HCT116 (cell line): ENCODE data around the gene C4orf50. TPM values are rescaled to one million over a fixed set of nuclear protein-coding genes. Genes with fewer than 3 reads are reported as not detected.

ENCODE experiments used
- ATAC-seq: fragments of 200-7000 bp; cut with Tn5 transposase; 2 replicates; pipeline ENCODE4 v1.9.1; 2020; ENCODE audit warnings: mild to moderate bottlenecking, moderate library complexity
- BruUV-seq: library from RNA; stranded (reverse); fragments of 400-500 nt; replicated peaks from 2 replicates; lab custom pipeline; 2021; lab: Mats Ljungman, UMichigan
- CTCF ChIA-PET: fragments of 300-600 bp; sonication (Branson Sonifier 250); formaldehyde crosslinking; loops from one replicate; lab custom pipeline; 2021; ENCODE audit warnings: antibody characterized with exemption; lab: Charles Lee
- POLR2A ChIA-PET: fragments of 300-600, 350-600 bp; sonication (Branson Sonifier 250); formaldehyde crosslinking; loops from one replicate; lab custom pipeline; 2021; ENCODE audit warnings: antibody characterized with exemption; lab: Charles Lee
- RAD21 ChIA-PET, 2 experiments: fragments of 300-600 bp; sonication (Branson Sonifier 250); formaldehyde crosslinking; loops; one replicate each; lab custom pipeline; 2023; ENCODE audit warnings: low total read pairs in 2 of 2; ENCODE audit not compliant: uncharacterized antibody in 2 of 2, unreplicated experiment in 2 of 2, low non-redundant PET in 1 of 2; lab: Charles Lee
- DNase-seq: peaks from one replicate; pipeline ENCODE4 v3.0.0-alpha.2; 2010; ENCODE audit warnings: low read depth, low spot score
- H2AFZ ChIP-seq: fragments of 200-600 bp; shearing (Covaris generic), sonication (generic); 2 replicates; pipeline ENCODE4 v1.6.1; 2017; ENCODE audit warnings: low read depth, mixed run types, mixed read lengths, antibody characterized with exemption, low read length; ENCODE audit not compliant: poor library complexity, severe bottlenecking
- H3K27ac ChIP-seq: 2 replicates; pipeline ENCODE4 v1.5.1; 2012; ENCODE audit warnings: low read depth, low read length
- H3K27me3 ChIP-seq: fragments of 200-600 bp; sonication (generic); 2 replicates; pipeline ENCODE4 v1.6.1; 2016; ENCODE audit warnings: mixed run types, low read length, mixed read lengths; ENCODE audit not compliant: insufficient read depth
- H3K36me3 ChIP-seq, 2 experiments: fragments of 200-500 bp in 1 of 2; fragments of 200-600 bp in 1 of 2; sonication (Bioruptor generic) in 1 of 2; sonication (generic) in 1 of 2; 2 replicates each; pipeline versions ENCODE4 v1.5.1 to v1.6.1; 2014 to 2016; ENCODE audit warnings: low read length in 2 of 2, inconsistent platforms in 1 of 2, mixed read lengths in 1 of 2, mixed run types in 1 of 2; ENCODE audit not compliant: insufficient read depth in 2 of 2, control insufficient read depth in 1 of 2
- H3K4me1 ChIP-seq, 2 experiments: fragments of 200-600 bp in 1 of 2; sonication (generic) in 1 of 2; 2 replicates each; pipeline versions ENCODE4 v1.5.1 to v1.6.1; 2012 to 2017; ENCODE audit warnings: low read length in 2 of 2, inconsistent platforms in 1 of 2, mild to moderate bottlenecking in 1 of 2, mixed read lengths in 1 of 2, mixed run types in 1 of 2, moderate library complexity in 1 of 2; ENCODE audit not compliant: insufficient read depth in 2 of 2, control insufficient read depth in 1 of 2
- H3K4me2 ChIP-seq: fragments of 200-600 bp; sonication (generic); 2 replicates; pipeline ENCODE4 v1.6.1; 2017; ENCODE audit warnings: mixed run types, low read length, mixed read lengths
- H3K4me3 ChIP-seq, 2 experiments: fragments of 200-600 bp in 1 of 2; sonication (generic) in 1 of 2; replicated peaks in 1 of 2; 2 replicates each; pipeline ENCODE4 v1.5.1; 2011 to 2016; ENCODE audit warnings: low read length in 2 of 2, control low read depth in 1 of 2, low read depth in 1 of 2, mild to moderate bottlenecking in 1 of 2, mixed read lengths in 1 of 2, mixed run types in 1 of 2
- H3K79me2 ChIP-seq: fragments of 200-600 bp; sonication (generic); 2 replicates; pipeline ENCODE4 v1.6.1; 2017; ENCODE audit warnings: mild to moderate bottlenecking, mixed run types, low read length, moderate library complexity, mixed read lengths; ENCODE audit not compliant: insufficient read depth
- H3K9ac ChIP-seq: fragments of 200-600 bp; sonication (generic); 2 replicates; pipeline ENCODE4 v1.6.1; 2016; ENCODE audit warnings: low read length, mixed read lengths
- H3K9me2 ChIP-seq: fragments of 200-600 bp; sonication (generic), shearing (Covaris generic); 2 replicates; pipeline ENCODE4 v1.6.1; 2017; ENCODE audit warnings: mixed run types, mild to moderate bottlenecking, moderate library complexity; ENCODE audit not compliant: insufficient read depth
- H3K9me3 ChIP-seq, 2 experiments: fragments of 200-500 bp in 1 of 2; fragments of 200-600 bp in 1 of 2; sonication (Bioruptor generic) in 1 of 2; sonication (generic) in 1 of 2; 2 replicates each; pipeline ENCODE4 v1.6.1; 2014 to 2017; ENCODE audit warnings: low read length in 2 of 2, mixed read lengths in 2 of 2, inconsistent platforms in 1 of 2, low read depth in 1 of 2, mild to moderate bottlenecking in 1 of 2, mixed run types in 1 of 2, moderate library complexity in 1 of 2; ENCODE audit not compliant: control insufficient read depth in 1 of 2, insufficient read depth in 1 of 2
- H4K20me1 ChIP-seq: fragments of 200-600 bp; sonication (generic), shearing (Covaris generic); 2 replicates; pipeline ENCODE4 v1.6.1; 2017; ENCODE audit warnings: mixed run types, mild to moderate bottlenecking, moderate library complexity; ENCODE audit not compliant: insufficient read depth
- CBX3 ChIP-seq: IDR thresholded peaks from 2 replicates; pipeline ENCODE4 v1.6.1; 2012; ENCODE audit warnings: low read depth
- ELF1 ChIP-seq: IDR thresholded peaks from 2 replicates; pipeline ENCODE4 v1.6.1; 2012; ENCODE audit warnings: low read depth, borderline replicate concordance
- EZH2phosphoT487 ChIP-seq: fragments of 200-600 bp; IDR thresholded peaks from 2 replicates; pipeline ENCODE4 v1.6.1; 2018; ENCODE audit warnings: antibody characterized with exemption, borderline replicate concordance
- JUND ChIP-seq: IDR thresholded peaks from 2 replicates; pipeline ENCODE4 v1.6.1; 2012
- POLR2A ChIP-seq: IDR thresholded peaks from 2 replicates; pipeline ENCODE4 v1.7.0; 2011; ENCODE audit warnings: borderline replicate concordance; ENCODE audit not compliant: insufficient read depth, insufficient read length; ENCODE audit errors: extremely low read depth
- POLR2AphosphoS5 ChIP-seq: IDR thresholded peaks from 2 replicates; pipeline ENCODE4 v1.6.1; 2011; ENCODE audit warnings: mild to moderate bottlenecking, low read depth, low read length, moderate library complexity
- RAD21 ChIP-seq: IDR thresholded peaks from 2 replicates; pipeline ENCODE4 v1.6.1; 2012; ENCODE audit warnings: low read depth, mild to moderate bottlenecking
- SIN3A ChIP-seq: IDR thresholded peaks from 2 replicates; pipeline ENCODE4 v1.6.1; 2012; ENCODE audit warnings: low read depth
- YY1 ChIP-seq: IDR thresholded peaks from 2 replicates; pipeline ENCODE4 v1.6.1; 2011; ENCODE audit warnings: low read length, low read depth, moderate library complexity, mild to moderate bottlenecking; ENCODE audit not compliant: insufficient replicate concordance; ENCODE audit errors: extremely low read depth
- ZFX ChIP-seq: fragments of 450-650 bp; IDR thresholded peaks from 2 replicates; pipeline ENCODE4 v1.6.1; 2017
- intact Hi-C: fragments of 100-400 bp; cut with micrococcal nuclease; formaldehyde crosslinking; loops from 2 replicates; pipeline ENCODE4 v1.10.0; 2022
- total RNA-seq: library from RNA; stranded (reverse); gene quantifications from one replicate; pipeline ENCODE4 v1.2.1, GENCODE V29; 2021; ENCODE audit not compliant: unreplicated experiment
- TF ChIP-seq, protein P1 (sequence below): IDR thresholded peaks from 2 replicates; pipeline ENCODE4 v1.6.1; 2011; ENCODE audit warnings: mild to moderate bottlenecking, low read length, moderate library complexity; ENCODE audit not compliant: insufficient replicate concordance; ENCODE audit errors: extremely low read depth
- TF ChIP-seq, protein P2 (sequence below): IDR thresholded peaks from 2 replicates; pipeline ENCODE4 v1.6.1; 2012; ENCODE audit warnings: low read depth
- TF ChIP-seq, protein P3 (sequence below): IDR thresholded peaks from 2 replicates; pipeline ENCODE4 v1.6.1; 2012
- TF ChIP-seq, protein P4 (sequence below): IDR thresholded peaks from 2 replicates; pipeline ENCODE4 v1.6.1; 2012

Gene C4orf50
- total RNA-seq, 1 experiment from 2014 or later = not detected

DNA sequence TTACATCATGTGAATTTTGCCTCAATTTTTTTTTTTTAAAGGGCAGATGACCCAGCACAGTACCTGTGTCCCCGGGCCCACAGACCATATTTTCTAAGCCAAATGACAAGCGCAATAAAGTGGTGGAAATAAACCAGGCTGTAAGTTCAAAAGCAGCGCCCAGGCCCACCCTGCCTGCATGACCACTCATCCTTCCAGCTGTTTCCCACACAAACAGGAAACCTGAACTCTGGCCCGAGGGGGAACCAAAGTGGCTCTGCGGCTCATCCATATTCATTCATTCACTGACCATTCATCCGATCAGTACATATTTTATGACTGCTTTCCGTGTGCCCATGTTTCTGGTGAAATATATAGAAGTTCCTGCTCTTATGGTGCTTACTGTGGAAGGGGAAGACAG lies 91.6 kb downstream of the C4orf50 start (continued):
- no peak for TF ChIP-seq POLR2AphosphoS5

DNA sequence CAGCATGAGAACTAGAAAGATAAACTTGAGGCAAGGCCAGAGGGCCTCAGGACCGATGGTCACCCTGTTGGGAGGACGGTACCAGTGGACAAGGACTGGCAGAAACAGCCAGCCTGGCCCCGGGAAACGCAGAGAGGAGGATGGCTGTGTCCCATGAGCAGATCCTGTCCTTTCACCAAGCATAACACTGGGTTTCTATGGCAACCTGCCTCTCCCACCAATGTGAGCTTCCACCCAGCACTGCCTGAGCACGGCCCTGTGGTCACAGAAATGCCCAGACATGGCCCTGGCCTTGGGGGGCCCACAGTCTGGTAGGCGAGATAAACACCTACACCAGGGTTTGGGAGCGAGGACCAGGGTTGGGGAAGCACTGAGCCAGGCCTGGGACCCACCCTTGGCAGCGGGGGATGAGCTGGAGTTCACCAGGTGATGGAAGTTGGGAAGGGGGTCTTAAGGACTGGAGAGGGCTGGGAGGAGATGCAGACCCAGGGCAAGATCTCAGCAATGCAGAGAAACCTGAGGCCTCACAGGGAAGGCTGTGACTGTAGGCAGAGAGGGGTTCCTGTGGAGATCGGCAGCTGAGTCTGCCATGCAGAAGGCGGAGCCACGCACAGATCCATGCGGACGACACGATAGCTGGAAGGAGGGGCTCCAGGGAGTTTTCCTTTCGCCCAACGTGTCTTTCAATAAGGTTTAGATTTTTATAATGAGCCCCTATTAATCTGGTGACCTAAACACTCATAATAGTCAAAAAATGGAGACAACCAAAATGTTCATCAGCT lies 92.6 kb downstream of the C4orf50 start:
- ChIA-PET RAD21 (no interaction called here), CTCF (no interaction called here), POLR2A (no interaction called here)
- ATAC-seq = no peak
- DNase-seq = no peak
- H3K9me3 ChIP-seq = no peaks in the 10 kb centered on the region
- no peaks in the 10 kb centered on the region for H3K4me1 ChIP-seq
- BruUV-seq = no TSS peak
- TF ChIP-seq JUND (no peak), YY1 (no peak), ELF1 (no peak), SIN3A (no peak), CBX3 (no peak), POLR2A (no peak), ZFX (no peak), RAD21 (no peak), EZH2phosphoT487 (no peak)
- TF ChIP-seq, protein P1, sequence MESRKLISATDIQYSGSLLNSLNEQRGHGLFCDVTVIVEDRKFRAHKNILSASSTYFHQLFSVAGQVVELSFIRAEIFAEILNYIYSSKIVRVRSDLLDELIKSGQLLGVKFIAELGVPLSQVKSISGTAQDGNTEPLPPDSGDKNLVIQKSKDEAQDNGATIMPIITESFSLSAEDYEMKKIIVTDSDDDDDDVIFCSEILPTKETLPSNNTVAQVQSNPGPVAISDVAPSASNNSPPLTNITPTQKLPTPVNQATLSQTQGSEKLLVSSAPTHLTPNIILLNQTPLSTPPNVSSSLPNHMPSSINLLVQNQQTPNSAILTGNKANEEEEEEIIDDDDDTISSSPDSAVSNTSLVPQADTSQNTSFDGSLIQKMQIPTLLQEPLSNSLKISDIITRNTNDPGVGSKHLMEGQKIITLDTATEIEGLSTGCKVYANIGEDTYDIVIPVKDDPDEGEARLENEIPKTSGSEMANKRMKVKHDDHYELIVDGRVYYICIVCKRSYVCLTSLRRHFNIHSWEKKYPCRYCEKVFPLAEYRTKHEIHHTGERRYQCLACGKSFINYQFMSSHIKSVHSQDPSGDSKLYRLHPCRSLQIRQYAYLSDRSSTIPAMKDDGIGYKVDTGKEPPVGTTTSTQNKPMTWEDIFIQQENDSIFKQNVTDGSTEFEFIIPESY = no peak
- TF ChIP-seq, protein P2, sequence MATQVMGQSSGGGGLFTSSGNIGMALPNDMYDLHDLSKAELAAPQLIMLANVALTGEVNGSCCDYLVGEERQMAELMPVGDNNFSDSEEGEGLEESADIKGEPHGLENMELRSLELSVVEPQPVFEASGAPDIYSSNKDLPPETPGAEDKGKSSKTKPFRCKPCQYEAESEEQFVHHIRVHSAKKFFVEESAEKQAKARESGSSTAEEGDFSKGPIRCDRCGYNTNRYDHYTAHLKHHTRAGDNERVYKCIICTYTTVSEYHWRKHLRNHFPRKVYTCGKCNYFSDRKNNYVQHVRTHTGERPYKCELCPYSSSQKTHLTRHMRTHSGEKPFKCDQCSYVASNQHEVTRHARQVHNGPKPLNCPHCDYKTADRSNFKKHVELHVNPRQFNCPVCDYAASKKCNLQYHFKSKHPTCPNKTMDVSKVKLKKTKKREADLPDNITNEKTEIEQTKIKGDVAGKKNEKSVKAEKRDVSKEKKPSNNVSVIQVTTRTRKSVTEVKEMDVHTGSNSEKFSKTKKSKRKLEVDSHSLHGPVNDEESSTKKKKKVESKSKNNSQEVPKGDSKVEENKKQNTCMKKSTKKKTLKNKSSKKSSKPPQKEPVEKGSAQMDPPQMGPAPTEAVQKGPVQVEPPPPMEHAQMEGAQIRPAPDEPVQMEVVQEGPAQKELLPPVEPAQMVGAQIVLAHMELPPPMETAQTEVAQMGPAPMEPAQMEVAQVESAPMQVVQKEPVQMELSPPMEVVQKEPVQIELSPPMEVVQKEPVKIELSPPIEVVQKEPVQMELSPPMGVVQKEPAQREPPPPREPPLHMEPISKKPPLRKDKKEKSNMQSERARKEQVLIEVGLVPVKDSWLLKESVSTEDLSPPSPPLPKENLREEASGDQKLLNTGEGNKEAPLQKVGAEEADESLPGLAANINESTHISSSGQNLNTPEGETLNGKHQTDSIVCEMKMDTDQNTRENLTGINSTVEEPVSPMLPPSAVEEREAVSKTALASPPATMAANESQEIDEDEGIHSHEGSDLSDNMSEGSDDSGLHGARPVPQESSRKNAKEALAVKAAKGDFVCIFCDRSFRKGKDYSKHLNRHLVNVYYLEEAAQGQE = no peak
- TF ChIP-seq, protein P3, sequence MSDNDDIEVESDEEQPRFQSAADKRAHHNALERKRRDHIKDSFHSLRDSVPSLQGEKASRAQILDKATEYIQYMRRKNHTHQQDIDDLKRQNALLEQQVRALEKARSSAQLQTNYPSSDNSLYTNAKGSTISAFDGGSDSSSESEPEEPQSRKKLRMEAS = no peak
- TF ChIP-seq, protein P4, sequence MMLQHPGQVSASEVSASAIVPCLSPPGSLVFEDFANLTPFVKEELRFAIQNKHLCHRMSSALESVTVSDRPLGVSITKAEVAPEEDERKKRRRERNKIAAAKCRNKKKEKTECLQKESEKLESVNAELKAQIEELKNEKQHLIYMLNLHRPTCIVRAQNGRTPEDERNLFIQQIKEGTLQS = no peak
- H3K27me3 ChIP-seq = peaks cover 52% of the 10 kb centered on the region
- no peaks in the 10 kb centered on the region for H3K36me3 ChIP-seq
- no peak overlapping the region for H3K4me2 ChIP-seq
- H3K79me2 ChIP-seq = no peaks in the 10 kb centered on the region
- no peak overlapping the region for H3K27ac ChIP-seq
- intact Hi-C loops = no loop called here
- H2AFZ ChIP-seq = no peak overlapping the region
- no peak overlapping the region for H3K9ac ChIP-seq
- no peaks in the 10 kb centered on the region for H3K9me2 ChIP-seq
- H4K20me1 ChIP-seq = no peaks in the 10 kb centered on the region
- no peak overlapping the region for H3K4me3 ChIP-seq
